IMR-90 (cell line): Measurements from ENCODE around the gene ADARB2.

Experiments used
- BHLHE40 ChIP-seq: fragments of 150-350 bp; IDR thresholded peaks from 2 replicates; pipeline ENCODE4 v1.6.1; 2016; ENCODE audit warnings: mild to moderate bottlenecking, low read depth, low read length
- CEBPB ChIP-seq: IDR thresholded peaks from 2 replicates; pipeline ENCODE4 v1.6.1; 2012; ENCODE audit warnings: low read depth, low read length, improper control_type of control experiment
- CHD1 ChIP-seq: IDR thresholded peaks from 2 replicates; pipeline ENCODE4 v1.6.1; 2012; ENCODE audit warnings: low read depth, low read length, improper control_type of control experiment
- CTCF ChIP-seq: conservative IDR thresholded peaks from 2 replicates; pipeline ENCODE4 v1.5.1; 2012; ENCODE audit warnings: mild to moderate bottlenecking, low read depth, low read length, improper control_type of control experiment
- ELK1 ChIP-seq: fragments of 150-350 bp; IDR thresholded peaks from 2 replicates; pipeline ENCODE4 v1.6.1; 2016; ENCODE audit warnings: low read depth, mild to moderate bottlenecking, low read length, moderate library complexity, borderline replicate concordance
- MAFK ChIP-seq: IDR thresholded peaks from 2 replicates; pipeline ENCODE4 v1.6.1; 2012; ENCODE audit warnings: low read depth, low read length, improper control_type of control experiment
- MAZ ChIP-seq: IDR thresholded peaks from 2 replicates; pipeline ENCODE4 v1.6.1; 2012; ENCODE audit warnings: low read depth, mild to moderate bottlenecking, low read length, improper control_type of control experiment, moderate library complexity, borderline replicate concordance
- MXI1 ChIP-seq: IDR thresholded peaks from 2 replicates; pipeline ENCODE4 v1.6.1; 2012; ENCODE audit warnings: low read depth, mild to moderate bottlenecking, low read length, moderate library complexity, borderline replicate concordance
- NFE2L2 ChIP-seq: fragments of 150-350 bp; IDR thresholded peaks from 2 replicates; pipeline ENCODE4 v1.6.1; 2016; ENCODE audit warnings: low read depth, mild to moderate bottlenecking, low read length
- POLR2A ChIP-seq: IDR thresholded peaks from 2 replicates; pipeline ENCODE4 v1.6.1; 2012; ENCODE audit warnings: mild to moderate bottlenecking, low read depth, low read length
- RAD21 ChIP-seq: IDR thresholded peaks from 2 replicates; pipeline ENCODE4 v1.6.1; 2012; ENCODE audit warnings: low read length, improper control_type of control experiment
- RCOR1 ChIP-seq: IDR thresholded peaks from 2 replicates; pipeline ENCODE4 v1.6.1; 2012; ENCODE audit warnings: mild to moderate bottlenecking, low read length, improper control_type of control experiment; ENCODE audit not compliant: insufficient replicate concordance
- RFX5 ChIP-seq: IDR thresholded peaks from 2 replicates; pipeline ENCODE4 v1.8.0; 2012; ENCODE audit warnings: low read depth, mild to moderate bottlenecking, low read length, moderate library complexity
- SMC3 ChIP-seq: fragments of 150-350 bp; IDR thresholded peaks from 2 replicates; pipeline ENCODE4 v1.6.1; 2016; ENCODE audit warnings: low read depth, mild to moderate bottlenecking, antibody characterized with exemption, low read length, moderate library complexity

- TF ChIP-seq POLR2A (no peak), RAD21 (no peak), CTCF (no peak), MAZ (no peak), SMC3 (no peak), CEBPB (no peak), RCOR1 (no peak), MAFK (no peak), ELK1 (no peak), MXI1 (no peak), NFE2L2 (no peak), BHLHE40 (no peak), RFX5 (no peak), CHD1 (no peak)
Observed at GRCh38 chr10:1396297-1396635, 341.1 kb downstream of the ADARB2 start.
